NOMO-1 treated with DMSO at 0.1 percent for 48 hours (cell line): Measurements from ENCODE around the gene UVSSA.
"Not testable (repeated sequence)": the region's sequence is repeated elsewhere in the genome, so short reads cannot be mapped to it uniquely, and the experiment has no call there.

Experiments
- DNase-seq: peaks from one replicate; lab custom pipeline; 2025; ENCODE audit not compliant: unreplicated experiment; lab: John Stamatoyannopoulos, UW

The UVSSA gene

DNA sequence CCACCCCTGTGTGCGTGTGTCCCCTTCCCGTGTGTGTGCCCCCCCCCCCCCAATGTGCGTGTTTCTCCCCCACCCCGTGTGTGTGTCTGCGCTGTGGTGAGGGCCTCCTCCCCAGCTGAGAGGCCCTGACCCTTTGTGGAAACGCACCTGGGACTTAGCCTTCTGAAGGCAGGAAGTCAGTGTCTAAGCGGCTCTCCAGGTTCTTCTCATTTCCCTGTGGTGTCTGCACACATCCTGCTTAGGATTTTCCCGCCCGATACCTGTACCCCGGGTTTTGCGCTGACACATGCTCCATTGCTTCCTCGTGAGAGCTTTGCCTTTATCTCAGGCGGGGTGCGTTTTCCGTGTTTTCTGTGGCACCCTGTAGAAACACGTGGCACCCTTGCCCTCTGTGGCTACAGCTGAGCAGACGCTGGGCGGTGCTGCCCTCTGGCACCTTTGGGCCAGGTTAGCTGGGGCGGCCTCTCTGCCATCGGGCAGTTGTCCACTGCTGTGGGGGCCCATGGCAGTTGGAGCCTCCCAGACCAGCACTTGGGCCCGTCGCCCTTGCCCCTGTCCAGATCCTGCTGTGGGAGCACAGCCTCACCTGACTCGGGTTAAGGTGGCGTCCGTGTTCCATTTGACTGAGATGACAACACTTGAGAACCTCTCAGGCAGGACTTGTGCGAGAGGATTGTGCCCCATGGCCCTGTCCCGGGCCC lies 31.0 kb upstream of the UVSSA start:
- DNase-seq: no peak

DNA sequence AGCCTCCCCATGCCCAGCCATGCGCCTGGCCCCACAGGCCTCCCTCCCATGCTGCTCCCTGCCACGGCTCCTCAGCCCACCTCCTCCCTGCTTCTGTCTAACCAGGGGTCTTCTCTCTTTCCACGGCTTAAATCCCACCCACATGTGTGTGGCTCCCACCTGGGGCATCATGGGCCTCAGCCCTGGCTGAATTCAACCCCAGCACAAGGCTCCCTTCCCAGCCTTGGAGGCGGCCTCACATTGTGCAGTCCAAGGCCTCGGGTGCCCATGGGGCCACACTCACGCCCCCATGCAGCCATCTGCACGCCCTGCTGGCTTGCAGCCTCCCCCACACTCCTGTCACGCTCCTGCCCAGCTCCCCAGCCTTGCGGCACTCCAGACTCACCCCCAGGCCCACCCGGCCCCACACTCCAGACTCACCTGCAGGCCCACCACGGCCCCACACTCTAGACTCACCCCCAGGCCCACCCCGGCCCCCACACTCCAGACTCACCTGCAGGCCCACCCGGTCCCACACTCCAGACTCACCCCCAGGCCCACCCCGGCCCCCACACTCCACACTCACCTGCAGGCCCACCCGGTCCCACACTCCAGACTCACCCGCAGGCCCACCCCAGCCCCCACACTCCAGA lies 30.4 kb upstream of the UVSSA start:
- no peak for DNase-seq

DNA sequence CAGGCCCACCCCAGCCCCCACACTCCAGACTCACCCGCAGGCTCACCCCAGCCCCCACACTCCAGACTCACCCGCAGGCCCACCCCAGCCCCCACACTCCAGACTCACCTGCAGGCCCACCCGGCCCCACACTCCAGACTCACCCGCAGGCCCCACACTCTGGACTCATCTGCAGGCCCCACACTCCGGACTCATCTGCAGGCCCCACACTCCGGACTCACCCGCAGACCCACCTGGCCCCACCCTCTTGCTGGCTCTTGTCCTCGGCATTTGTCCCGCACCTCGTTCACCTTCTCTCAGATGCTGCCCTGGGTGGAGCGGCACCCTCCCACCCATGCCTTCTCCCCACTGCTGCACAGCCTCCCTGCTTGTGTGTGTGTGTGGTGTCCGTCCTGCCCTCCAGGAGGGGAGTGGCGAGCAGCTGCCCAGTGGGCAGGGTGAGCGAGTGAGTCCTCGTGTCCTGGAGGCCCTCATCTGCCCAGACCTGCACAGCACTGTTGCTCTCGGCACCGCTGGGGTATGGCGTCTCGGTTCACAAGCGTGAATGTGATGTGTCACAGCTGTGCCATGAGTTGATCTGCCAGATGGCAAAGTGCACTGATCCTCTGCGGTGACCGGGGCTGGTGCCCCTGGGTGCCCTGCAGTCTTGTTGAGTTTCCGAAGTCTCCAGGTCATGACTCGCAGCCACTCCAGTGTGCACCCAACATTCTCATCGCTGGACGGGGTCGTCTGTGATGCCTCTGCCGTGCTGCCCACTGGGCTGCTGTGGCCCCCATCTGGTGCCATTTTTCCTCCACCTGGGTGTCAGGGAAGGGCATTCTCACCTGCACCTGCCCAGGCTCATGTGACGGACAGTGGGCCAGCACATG lies 29.6 kb upstream of the UVSSA start:
- DNase-seq: no peak

DNA sequence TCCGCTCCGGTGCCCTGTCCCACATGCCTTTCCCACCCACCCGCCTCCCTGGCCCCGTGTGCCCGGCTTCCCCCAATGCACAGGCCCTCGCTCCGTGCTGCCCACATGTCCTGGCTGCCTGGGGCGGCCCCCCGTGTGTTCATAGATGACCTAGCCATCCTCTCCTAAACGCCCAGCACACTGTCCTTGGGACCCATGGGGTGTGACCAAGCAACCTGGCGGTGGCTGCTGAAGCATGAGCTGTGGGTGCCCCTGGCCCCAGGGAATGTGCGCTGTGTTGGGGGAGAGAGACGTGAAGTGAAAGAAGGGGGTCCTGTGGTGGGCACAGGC lies 29.0 kb upstream of the UVSSA start:
- no peak for DNase-seq

DNA sequence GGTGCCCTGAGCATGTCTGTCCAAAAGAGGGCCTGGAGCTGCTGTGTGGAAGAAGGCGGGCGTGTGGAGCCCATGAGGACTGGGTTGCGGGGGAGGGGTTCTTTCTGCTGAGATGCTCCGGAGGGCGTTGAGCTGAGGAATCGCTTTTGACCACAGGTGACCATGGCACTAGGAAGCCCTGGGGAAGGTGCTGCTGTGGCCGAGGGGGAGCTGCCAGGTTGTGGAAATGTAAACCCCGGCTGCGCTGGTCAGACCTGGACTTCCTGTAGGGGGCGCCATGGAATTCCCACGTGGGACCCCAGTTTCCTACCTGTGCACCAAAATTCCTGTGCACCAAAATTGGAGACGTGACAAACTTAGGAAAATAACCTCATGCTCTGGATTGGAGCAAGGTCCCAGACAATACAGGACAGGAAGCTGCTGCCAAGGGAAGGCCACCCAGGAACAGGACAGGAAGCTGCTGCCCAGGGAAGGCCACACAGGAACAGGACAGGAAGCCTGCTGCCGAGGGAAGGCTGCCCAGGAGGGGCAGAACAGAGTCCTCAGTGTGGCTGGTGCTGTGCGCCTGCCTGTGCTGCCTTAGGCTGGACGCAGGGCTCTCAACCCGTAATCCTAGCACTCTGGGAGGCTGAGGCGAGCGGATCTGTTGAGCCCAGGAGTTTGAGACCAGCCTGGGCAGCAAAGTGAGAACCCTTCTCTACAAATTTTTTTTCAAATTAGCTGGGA lies 28.4 kb upstream of the UVSSA start:
- no peak for DNase-seq

DNA sequence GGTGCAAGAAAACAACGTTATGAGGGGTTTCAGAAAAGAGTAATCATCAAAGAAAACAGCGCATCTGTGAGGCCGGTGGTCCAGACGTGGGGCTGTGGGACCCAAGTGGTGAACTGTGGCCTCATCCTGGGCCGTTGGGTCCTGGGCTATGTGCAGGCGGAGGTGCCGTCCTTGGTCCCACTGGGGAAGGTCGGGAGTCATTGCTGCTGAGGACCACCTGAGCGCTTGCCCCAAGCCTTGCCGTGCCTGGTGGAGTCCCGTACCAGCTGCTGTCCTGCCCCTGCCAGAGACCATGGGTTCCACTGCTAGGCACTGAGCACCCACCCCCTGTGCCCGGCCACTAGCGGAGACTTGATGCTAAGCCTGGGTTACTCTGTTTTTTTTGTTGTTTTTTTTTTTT lies 25.5 kb upstream of the UVSSA start:
- no peak for DNase-seq

DNA sequence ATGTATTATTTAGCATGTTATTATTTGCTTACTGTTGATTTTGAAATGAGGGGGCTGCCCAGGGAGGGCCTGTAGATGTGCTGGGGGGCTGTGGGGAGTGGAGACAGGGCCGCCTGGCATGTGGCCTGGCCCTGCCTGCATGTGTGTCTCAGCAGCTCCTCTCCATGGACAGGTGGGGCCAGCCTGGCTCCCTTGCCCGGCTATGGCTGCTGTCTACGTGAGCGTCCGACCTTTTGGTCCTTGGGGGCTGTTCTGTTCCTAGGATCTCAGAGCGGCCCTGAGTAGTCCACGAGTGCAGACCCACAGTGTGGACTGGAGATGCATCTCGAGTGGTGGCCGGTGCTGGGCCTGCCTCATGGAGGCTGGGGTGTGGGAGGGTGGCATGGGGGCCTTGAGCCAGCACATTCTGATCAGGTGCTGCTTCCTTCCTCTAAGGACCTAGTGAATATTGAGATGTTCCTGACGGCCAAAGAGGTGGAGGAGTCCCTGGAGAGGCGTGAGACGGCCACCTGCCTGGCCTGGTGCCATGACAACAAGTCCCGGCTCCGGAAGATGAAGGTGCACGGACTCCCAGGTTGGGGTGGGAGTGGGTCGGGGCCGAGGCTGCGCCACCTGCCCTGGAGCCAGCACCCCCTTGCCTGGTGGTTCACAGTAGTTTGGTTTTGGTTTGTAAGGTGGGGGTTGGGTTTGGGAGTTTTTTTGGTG lies 24.9 kb upstream of the UVSSA start:
- DNase-seq: no peak

DNA sequence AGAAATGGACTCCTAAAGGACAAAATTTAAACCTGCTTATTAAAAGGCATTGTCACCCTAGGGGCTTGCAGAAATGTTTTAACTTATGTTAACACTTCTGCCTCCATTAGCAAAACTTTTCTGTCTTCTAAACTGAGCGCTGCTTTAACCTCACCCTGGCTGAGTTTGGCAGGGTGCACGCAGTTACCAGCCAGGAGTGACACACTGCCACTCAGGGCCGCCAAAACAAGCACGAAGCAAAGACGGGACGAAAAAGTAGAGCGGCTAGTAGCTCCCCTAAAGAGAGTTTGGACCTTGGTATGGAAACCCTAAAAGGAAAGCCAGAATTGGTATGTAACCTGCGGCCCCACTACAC lies 23.8 kb upstream of the UVSSA start:
- no peak for DNase-seq

DNA sequence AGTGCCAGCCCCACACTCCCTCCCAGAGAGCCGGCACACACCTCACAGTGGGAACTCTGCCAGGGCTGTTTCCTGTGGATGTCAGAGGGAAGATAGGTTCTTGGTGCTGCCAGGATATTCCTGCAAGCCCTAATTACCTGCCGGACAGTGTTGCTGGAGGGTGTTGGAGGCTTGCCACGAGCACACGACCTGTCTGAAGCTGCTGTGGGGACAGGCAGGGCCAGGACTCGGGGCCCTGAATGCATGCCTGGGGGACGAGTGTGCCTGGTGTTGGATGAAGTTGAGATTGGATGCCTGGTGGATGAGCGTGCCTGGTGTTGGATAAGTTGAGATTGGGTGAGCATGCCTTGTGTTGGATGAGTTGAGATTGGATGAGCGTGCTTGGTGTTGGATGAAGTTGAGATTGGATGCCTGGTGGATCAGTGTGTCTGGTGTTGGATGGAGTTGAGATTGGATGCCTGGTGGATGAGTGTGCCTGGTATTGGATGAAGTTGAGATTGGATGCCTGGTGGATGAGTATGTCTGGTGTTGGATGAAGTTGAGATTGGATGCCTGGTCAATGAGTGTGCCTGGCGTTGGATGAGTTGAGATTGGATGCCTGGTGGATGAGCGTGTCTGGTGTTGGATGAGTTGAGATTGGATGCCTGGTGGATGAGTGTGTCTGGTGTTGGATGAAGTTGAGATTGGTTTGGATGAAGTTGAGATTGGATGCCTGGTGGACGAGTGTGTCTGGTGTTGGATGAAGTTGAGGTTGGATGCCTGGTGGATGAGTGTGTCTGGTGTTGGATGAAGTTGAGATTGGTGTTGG lies 23.2 kb upstream of the UVSSA start:
- no peak for DNase-seq

DNA sequence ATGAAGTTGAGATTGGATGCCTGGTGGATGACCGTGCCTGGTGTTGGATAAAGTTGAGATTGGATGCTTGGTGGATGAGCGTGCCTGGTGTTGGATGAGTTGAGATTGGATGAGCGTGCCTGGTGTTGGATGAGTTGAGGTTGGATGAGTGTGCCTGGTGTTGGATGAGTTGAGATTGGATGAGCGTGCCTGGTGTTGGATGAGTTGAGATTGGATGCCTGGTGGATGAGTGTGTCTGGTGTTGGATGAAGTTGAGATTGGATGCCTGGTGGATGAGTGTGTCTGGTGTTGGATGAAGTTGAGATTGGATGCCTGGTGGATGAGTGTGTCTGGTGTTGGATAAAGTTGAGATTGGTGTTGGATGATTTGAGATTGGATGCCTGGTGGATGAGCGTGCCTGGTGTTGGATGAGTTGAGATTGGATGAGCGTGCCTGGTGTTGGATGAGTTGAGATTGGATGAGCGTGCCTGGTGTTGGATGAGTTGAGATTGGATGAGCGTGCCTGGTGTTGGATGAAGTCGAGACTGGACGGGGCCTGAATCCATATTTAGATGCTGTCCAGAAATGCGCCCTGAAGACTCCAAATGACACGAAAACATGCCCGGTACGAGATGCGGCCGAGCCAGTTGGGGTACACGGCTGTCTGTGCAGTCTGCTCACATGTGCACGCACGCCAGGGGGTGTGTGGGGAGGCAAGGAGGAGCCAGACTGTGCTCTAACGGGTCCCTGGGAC lies 22.4 kb upstream of the UVSSA start:
- not testable (repeated sequence) for DNase-seq

DNA sequence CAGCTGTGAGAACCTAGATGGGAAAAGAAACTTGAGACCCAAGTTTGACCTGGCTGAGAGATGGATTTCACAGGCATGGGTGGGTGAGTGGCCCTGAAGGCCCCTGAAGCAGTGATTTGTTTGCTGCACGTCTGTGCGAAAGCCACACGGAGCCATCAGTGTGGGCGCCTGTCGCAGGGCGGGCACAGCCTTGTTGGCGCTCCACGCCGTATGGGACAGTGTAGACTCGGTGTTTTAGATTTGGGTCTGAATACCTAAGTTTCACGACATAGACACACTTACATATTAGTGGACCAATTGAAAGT lies 21.9 kb upstream of the UVSSA start:
- DNase-seq: no peak

DNA sequence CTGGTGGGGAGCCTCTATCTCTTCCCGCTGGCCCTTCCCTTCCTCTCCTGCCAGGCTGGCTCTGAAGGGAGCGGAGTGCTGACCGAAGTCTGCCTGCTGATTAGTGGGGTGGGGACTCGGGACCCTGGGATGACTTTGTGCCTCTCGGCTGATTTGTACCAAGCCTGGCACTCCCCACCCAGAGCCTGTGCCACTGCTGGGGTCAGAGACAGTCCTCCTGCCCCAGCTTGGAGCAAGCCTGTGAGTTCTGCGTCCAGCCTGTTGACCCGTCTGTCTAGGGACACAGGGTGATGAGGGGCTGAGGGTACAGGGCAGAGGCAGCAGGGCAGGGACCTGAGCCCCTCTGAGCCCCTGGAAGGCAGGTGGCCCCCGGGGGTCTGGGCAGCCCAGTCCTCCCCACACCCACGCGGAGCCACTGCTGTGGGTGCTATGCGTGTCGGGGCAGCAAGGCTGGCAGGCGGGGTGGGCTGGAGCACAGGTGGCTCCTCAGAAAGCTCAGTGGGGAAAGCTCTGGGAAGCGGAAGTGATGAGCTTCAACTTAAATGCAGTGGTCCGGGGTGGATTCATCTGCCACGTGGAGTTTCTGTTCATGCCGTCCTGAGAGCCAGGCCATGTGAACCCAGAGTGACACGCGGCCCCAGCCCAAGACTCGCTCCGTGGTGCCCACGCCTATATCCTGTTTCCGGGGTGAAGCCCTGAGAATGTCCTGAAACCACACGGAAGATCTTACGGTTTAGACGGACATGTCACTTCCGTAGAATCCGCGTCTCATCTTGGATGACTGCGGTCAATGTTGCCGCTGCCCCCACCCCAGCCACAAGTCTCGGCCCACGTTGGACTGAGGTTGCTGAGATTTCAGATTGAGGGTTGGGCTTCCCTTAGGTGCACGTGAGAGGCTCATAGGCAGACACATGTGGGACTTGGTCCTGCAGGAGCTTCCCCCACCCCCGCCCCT lies 21.1 kb upstream of the UVSSA start:
- no peak for DNase-seq

DNA sequence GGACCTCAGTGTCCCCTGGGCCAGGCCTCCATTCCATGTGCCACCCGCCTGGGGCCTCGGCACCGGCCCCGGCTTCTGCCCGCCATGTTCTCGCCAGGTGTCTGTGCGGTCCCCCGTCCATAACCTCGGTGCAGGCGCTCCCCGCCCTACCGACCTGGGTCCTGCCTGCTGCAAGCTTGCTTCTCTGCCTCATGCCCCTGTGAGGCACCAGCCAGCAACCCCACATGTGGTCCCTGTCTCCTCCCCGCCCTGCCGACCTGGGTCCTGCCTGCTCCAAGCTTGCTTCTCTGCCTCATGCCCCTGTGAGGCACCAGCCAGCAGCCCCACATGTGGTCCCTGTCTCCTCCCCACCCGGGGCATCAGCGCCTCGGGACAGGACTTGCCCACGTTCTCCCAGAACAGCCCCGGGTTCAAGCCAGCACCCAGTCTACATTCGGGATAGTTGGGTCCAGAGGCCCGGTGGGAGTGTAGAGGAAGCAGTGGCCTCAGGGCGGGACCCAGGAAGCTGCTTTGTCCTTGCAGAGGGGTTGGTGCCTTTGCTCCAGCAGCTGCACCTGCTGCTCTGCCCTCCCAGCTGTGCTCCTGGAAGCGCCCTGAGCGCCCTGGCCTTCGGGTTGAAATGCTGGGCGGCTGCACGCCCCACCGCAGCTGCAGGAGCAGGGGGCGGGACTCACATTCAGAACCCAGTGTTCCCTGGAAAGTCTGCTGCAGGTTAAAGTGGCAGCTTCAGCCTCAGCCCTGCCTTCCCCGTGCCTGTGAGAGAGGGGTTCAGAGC lies 20.1 kb upstream of the UVSSA start:
- no peak for DNase-seq

DNA sequence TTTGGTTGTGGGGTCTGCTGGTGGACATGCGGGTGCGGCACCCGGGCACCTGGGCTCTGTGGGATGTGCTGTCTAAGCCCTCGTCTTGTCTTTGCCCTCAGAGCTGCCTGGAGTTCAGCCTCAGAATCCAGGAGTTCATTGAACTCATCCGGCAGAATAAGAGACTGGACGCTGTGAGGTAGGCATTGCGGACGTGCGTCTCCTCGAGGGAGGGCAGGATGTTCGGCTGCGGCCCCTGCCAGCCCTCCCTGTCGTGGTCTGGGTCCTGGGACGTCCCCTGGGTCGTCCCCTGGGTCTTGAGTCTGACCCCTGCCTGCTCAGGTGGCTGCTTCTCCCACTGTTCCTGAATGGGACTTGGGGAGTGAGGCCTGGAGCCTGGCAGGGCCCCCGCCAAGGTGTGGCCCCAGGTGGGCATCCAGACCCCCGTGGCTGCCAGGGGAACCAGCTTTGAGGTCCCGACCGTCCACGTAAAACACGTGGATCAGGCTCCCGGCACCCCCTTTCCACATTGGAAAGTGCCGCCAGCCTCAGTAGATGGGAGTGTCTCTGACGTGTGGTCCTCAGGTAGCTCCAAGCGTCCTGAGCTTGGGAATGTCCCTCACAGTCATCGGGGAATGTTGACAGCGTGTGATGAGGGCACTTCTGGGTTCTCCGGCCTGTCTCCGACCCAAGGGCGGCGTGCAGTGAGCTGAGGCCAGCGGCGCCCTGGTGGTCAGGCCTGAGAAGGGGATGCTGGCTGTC lies 19.3 kb upstream of the UVSSA start:
- DNase-seq: no peak

DNA sequence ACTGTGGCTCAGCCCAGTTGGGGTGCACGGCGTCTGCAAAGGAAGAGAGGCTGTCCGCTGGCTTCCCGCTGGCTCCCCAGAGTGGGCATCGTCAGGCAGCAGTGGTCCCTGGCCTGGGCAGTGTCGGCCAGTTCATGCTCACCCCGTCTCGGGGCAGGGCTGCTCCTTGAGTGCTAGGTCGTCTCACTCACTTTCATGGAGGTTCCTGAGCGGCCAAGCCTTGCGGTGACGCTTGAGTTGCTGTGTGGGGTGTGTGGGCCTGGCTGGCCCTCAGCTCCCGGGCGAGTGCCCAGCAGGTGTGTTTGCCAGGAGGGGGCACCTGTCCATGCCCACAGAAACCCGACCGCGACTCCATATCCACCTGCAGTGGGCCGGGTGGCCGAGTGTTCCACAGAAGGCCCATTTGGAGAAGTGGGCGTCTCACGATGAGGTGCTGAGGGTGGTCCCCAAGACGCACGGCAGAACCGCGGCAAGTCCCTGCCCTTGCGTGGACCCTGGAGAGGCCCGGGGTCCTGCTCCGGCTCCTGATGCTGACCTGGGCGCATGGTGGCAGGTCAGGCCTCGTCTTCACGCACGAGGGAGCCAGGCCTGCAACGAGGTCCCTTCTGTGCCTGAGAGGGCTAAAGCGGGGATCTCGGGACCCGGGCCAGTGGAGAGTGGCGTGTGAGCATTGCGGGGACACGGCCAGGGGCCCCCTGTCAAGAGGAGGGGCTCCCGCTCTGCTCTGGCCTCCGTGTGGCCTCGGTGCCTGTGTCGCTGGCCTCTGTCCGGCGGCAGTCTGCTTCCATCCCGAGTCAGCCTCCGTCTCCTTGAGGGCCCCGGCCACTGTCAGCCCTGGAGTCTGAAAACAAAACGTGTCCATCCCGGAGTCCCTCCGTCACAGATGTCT lies 18.5 kb upstream of the UVSSA start:
- DNase-seq: no peak
